Fibroblast of lung (primary cell): ENCODE data around the gene HHAT. TPM values are rescaled to one million over a fixed set of nuclear protein-coding genes. Genes with fewer than 3 reads are reported as not detected.

Source experiments
- DNase-seq, 2 donors: peaks; one replicate each; pipeline versions ENCODE4 v3.0.0 to v3.0.0-alpha.2; 2010; ENCODE audit warnings: low read depth in 2 of 2
- H2AFZ ChIP-seq: 2 replicates; pipeline ENCODE4 v1.5.1; 2012; ENCODE audit warnings: low read length, control low read depth, inconsistent platforms
- H3K27ac ChIP-seq: 2 replicates; pipeline ENCODE4 v1.5.1; 2011; ENCODE audit warnings: low read length, control low read depth; ENCODE audit not compliant: insufficient read depth
- H3K27me3 ChIP-seq: 2 replicates; pipeline ENCODE4 v1.5.1; 2011; ENCODE audit warnings: mild to moderate bottlenecking, low read length; ENCODE audit not compliant: control insufficient read depth, insufficient read depth
- H3K36me3 ChIP-seq: 2 replicates; pipeline ENCODE4 v1.5.1; 2011; ENCODE audit warnings: low read length; ENCODE audit not compliant: control insufficient read depth, insufficient read depth
- H3K4me1 ChIP-seq: 2 replicates; pipeline ENCODE4 v1.5.1; 2011; ENCODE audit warnings: low read length; ENCODE audit not compliant: control insufficient read depth, insufficient read depth; ENCODE audit errors: extremely low read depth
- H3K4me2 ChIP-seq: 2 replicates; pipeline ENCODE4 v1.5.1; 2011; ENCODE audit warnings: low read length, control low read depth; ENCODE audit not compliant: insufficient read depth; ENCODE audit errors: extremely low read depth
- H3K4me3 ChIP-seq, 4 experiments: fragments of 200-600 bp in 1 of 4; sonication (generic) in 1 of 4; replicated peaks in 1 of 4; 2 replicates each; pipeline ENCODE4 v1.5.1; 2011 to 2016; ENCODE audit warnings: low read length in 4 of 4, low read depth in 3 of 4, mild to moderate bottlenecking in 3 of 4, control low read depth in 2 of 4, inconsistent platforms in 1 of 4, mixed read lengths in 1 of 4; ENCODE audit not compliant: insufficient read depth in 1 of 4; ENCODE audit errors: control extremely low read depth in 1 of 4
- H3K79me2 ChIP-seq: 2 replicates; pipeline ENCODE4 v1.5.1; 2012; ENCODE audit warnings: mild to moderate bottlenecking, low read length, inconsistent platforms; ENCODE audit not compliant: control insufficient read depth, insufficient read depth
- H3K9ac ChIP-seq: 2 replicates; pipeline ENCODE4 v1.5.1; 2011; ENCODE audit warnings: mild to moderate bottlenecking, low read length, control low read depth; ENCODE audit not compliant: insufficient read depth
- H3K9me3 ChIP-seq: 2 replicates; pipeline ENCODE4 v1.5.1; 2012; ENCODE audit warnings: low read depth, low read length; ENCODE audit not compliant: control insufficient read depth, insufficient read depth
- H4K20me1 ChIP-seq: 2 replicates; pipeline ENCODE4 v1.5.1; 2011; ENCODE audit warnings: low read length; ENCODE audit not compliant: control insufficient read depth, insufficient read depth; ENCODE audit errors: extremely low read depth
- EZH2 ChIP-seq: IDR thresholded peaks from 2 replicates; pipeline ENCODE4 v1.5.1; 2012; ENCODE audit warnings: low read length, control low read depth, mild to moderate bottlenecking; ENCODE audit errors: missing control alignments
- polyA minus RNA-seq: library from RNA; depleted of rRNA, polyadenylated mRNA; stranded (reverse); fragments of >200 nt; gene quantifications from 2 replicates; pipeline ENCODE4 v1.2.3, GENCODE V29; 2011; ENCODE audit warnings: low replicate concordance
- polyA plus RNA-seq, 2 donors: library from polyadenylated mRNA; depleted of rRNA in 1 of 2; stranded (reverse) in 1 of 2; unstranded in 1 of 2; fragments of >200 nt; gene quantifications; 2 replicates each; pipeline ENCODE4 v1.2.1, GENCODE V29; 2011 to 2012; ENCODE audit warnings: missing spikeins in 1 of 2
- total RNA-seq: library from RNA; depleted of rRNA; stranded (reverse); fragments of >200 nt; gene quantifications from 2 replicates; pipeline ENCODE4 v1.2.1, GENCODE V29; 2014
- TF ChIP-seq, protein P1 (sequence below), 2 donors: IDR thresholded peaks in 1 of 2; conservative IDR thresholded peaks in 1 of 2; 1 replicate in 1 of 2; 2 replicates in 1 of 2; pipeline ENCODE4 v1.5.1; 2011 to 2012; ENCODE audit warnings: low read length in 2 of 2, control low read depth in 1 of 2, inconsistent platforms in 1 of 2, low read depth in 1 of 2, mild to moderate bottlenecking in 1 of 2

HHAT gene
- total RNA-seq, result 2.3 and 4.8 TPM in 2 replicates
- polyA plus RNA-seq, result 1.3 and 3.6 TPM in 2 replicates
- 1.3 and 2.7 TPM in 2 replicates for polyA plus RNA-seq (2012)
- polyA minus RNA-seq, result 2.0 and 3.0 TPM in 2 replicates

DNA sequence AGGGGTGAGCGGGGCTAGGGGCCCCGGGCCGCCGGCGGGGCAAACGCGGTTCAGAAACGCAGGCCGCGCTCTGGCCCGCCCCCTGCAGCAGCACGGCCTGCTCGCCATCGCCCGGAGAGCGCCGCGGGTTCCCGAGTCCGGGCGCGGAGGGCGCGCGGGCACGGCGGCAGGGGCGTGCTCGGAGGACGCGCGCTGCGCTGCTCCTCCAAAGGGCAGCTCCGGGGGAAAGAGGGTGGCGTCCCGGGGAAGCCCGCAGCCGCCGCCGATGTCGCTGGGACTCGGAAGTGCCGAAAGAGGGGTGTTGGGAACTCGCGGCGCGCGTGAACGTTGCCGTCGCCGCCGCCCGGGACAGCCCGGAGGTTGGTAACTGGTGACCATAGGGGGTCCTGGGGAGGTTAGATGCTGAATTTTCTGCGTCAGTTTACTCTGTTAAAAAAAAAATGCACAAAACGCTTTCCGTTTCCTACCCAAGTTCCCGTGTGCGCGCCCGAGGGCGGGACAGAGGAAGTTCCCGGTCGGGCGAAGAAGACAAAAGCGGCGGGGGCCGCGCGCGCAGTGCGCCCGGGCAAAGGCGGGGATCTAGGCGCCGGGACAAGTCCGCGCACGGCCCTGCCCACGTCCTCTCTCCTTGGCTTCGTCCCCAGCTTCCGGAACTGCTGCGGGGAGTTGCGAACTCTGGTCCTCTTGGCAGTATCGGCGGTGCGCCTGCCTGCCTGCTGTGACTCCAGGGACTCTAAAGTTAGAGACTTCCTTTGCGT lies at the start of gene HHAT:
Gene HHAT, plus strand, starts transcription at position 157 of the 758 bp plus-strand sequence. CDS start 20,074 bp downstream, outside the sequence.
- Histone ChIP-seq H3K4me1 (peaks cover 7% of the 10 kb centered on the region), H2AFZ (peak within 1 kb of the TSS; percentile 90), H3K36me3 (no peaks in the 10 kb centered on the region), H3K9me3 (no peaks in the 10 kb centered on the region), H3K79me2 (no peaks in the 10 kb centered on the region), H3K4me2 (peak within 1 kb of the TSS; percentile 80), H4K20me1 (no peaks in the 10 kb centered on the region), H3K4me3 (peak within 1 kb of the TSS; percentile 59 to 77 (median 69)), H3K27me3 (no peaks in the 10 kb centered on the region), H3K27ac (peak within 1 kb of the TSS; percentile 57), H3K9ac (peak within 1 kb of the TSS; percentile 71)
- no peak for TF ChIP-seq EZH2
- TF ChIP-seq, protein P1, sequence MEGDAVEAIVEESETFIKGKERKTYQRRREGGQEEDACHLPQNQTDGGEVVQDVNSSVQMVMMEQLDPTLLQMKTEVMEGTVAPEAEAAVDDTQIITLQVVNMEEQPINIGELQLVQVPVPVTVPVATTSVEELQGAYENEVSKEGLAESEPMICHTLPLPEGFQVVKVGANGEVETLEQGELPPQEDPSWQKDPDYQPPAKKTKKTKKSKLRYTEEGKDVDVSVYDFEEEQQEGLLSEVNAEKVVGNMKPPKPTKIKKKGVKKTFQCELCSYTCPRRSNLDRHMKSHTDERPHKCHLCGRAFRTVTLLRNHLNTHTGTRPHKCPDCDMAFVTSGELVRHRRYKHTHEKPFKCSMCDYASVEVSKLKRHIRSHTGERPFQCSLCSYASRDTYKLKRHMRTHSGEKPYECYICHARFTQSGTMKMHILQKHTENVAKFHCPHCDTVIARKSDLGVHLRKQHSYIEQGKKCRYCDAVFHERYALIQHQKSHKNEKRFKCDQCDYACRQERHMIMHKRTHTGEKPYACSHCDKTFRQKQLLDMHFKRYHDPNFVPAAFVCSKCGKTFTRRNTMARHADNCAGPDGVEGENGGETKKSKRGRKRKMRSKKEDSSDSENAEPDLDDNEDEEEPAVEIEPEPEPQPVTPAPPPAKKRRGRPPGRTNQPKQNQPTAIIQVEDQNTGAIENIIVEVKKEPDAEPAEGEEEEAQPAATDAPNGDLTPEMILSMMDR (conservative IDR thresholded peaks at IDR 0.05 in 1 of 2, IDR thresholded peaks at IDR 0.05 in 1 of 2; ENCODE audit: low read depth in 1 of 2, low read length in 2 of 2), result peak in 1 of 2 donors; percentile 13
- peak; percentile 64 to 78 for DNase-seq

DNA sequence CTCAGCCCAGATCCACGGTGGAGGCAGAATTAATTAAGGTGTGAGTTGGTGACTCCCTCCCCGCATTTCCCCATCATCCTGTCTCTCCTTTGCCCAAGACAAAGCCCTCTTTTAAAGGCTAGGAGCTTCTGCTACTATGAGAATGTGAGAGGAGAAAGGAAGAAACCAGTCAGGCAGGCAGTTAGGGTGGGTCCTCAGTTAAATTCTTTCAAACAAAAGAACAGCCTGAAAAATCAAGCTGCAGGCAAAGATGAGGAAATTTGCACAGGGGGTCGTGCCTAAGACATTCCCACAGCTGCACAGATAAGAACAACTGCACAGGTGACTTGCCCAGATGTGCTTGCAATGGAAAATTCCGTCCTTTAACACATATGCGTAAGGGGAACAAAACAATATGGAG lies 48.5 kb upstream of the HHAT start:
- Histone ChIP-seq H3K9me3 (no peaks in the 10 kb centered on the region), H3K36me3 (no peaks in the 10 kb centered on the region), H3K4me3 (no peak overlapping the region), H3K27me3 (peaks cover 1% of the 10 kb centered on the region), H3K4me1 (no peaks in the 10 kb centered on the region), H4K20me1 (no peaks in the 10 kb centered on the region), H3K79me2 (no peaks in the 10 kb centered on the region), H2AFZ (no peak overlapping the region), H3K27ac (no peak overlapping the region), H3K9ac (no peak overlapping the region), H3K4me2 (no peak overlapping the region)
- TF ChIP-seq, protein P1 (conservative IDR thresholded peaks at IDR 0.05 in 1 of 2, IDR thresholded peaks at IDR 0.05 in 1 of 2; ENCODE audit: low read depth in 1 of 2, low read length in 2 of 2), result no peak
- no peak for TF ChIP-seq EZH2
- no peak for DNase-seq

DNA sequence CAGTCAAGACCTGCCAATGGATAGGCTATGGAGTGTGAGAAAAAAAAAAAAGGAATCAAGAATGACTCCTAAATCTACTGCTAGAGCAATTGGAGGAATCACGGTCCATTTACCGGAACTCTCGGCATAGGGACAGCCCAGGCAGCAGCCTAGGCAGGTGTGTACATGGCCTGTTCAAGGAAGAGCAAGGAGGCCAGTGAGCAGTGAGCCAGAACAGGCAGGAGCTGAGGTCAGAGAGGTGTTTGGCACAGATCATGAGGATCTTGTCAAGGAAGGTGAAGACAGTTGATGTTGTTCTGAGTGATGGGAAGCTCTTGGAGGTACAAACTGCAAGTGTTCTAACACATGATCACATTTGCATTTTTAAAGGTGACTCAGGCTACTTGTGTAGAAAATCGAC lies 40.6 kb upstream of the HHAT start:
- Histone ChIP-seq H3K27me3 (peaks cover 5% of the 10 kb centered on the region), H3K4me2 (no peak overlapping the region), H3K9ac (no peak overlapping the region), H2AFZ (no peak overlapping the region), H3K4me1 (peaks cover 2% of the 10 kb centered on the region), H3K27ac (no peak overlapping the region), H3K4me3 (no peak overlapping the region), H3K79me2 (no peaks in the 10 kb centered on the region), H3K9me3 (no peaks in the 10 kb centered on the region), H4K20me1 (no peaks in the 10 kb centered on the region), H3K36me3 (no peaks in the 10 kb centered on the region)
- no peak for DNase-seq
- TF ChIP-seq, protein P1 (conservative IDR thresholded peaks at IDR 0.05 in 1 of 2, IDR thresholded peaks at IDR 0.05 in 1 of 2; ENCODE audit: low read depth in 1 of 2, low read length in 2 of 2), result no peak
- TF ChIP-seq EZH2, result no peak
